IPS-NIHi11 (cell line): ENCODE data around the gene CCDC89.
A peak's percentile ranks its signal among the peaks of the same experiment; 100 is the strongest.

Source experiments
- DNase-seq: peaks from one replicate; pipeline ENCODE4 v3.0.0; 2012; ENCODE audit warnings: mixed read lengths, low spot score

CCDC89 gene

GRCh38 chr11:85685820-85686459 lies at the start of gene CCDC89:
Gene CCDC89, minus strand, starts transcription at chr11:85686195. Its CDS starts 65 bp downstream, at chr11:85686130.
- peak; percentile 59 for DNase-seq

- no peak for DNase-seq
Observed at GRCh38 chr11:85732965-85733364, 47.0 kb upstream of the CCDC89 start.

- no peak for DNase-seq
Observed at GRCh38 chr11:85726381-85726780, 40.4 kb upstream of the CCDC89 start.

GRCh38 chr11:85725510-85726258 lies 39.7 kb upstream of the CCDC89 start:
- peak; percentile 14 for DNase-seq

GRCh38 chr11:85724748-85725465 lies 38.9 kb upstream of the CCDC89 start:
- no peak for DNase-seq

- no peak for DNase-seq
Observed at GRCh38 chr11:85723088-85723487, 37.1 kb upstream of the CCDC89 start.

- no peak for DNase-seq
Observed at GRCh38 chr11:85721191-85721590, 35.2 kb upstream of the CCDC89 start.

GRCh38 chr11:85718991-85719807 lies 33.2 kb upstream of the CCDC89 start:
- peak; percentile 61 for DNase-seq

- no peak for DNase-seq
Observed at GRCh38 chr11:85718126-85718943, 32.3 kb upstream of the CCDC89 start.

GRCh38 chr11:85717429-85717828 lies 31.4 kb upstream of the CCDC89 start:
- no peak for DNase-seq

GRCh38 chr11:85712953-85713352 lies 27.0 kb upstream of the CCDC89 start:
- DNase-seq, result no peak

GRCh38 chr11:85710917-85711316 lies 24.9 kb upstream of the CCDC89 start:
- DNase-seq, result no peak

- DNase-seq, result no peak
Observed at GRCh38 chr11:85709941-85710702, 24.1 kb upstream of the CCDC89 start.

GRCh38 chr11:85705800-85706199 lies 19.8 kb upstream of the CCDC89 start:
- no peak for DNase-seq

GRCh38 chr11:85704967-85705366 lies 19.0 kb upstream of the CCDC89 start:
- no peak for DNase-seq

GRCh38 chr11:85699957-85700741 lies 14.2 kb upstream of the CCDC89 start:
- DNase-seq, result no peak

- DNase-seq, result no peak
Observed at GRCh38 chr11:85698195-85698594, 12.2 kb upstream of the CCDC89 start.

- no peak for DNase-seq
Observed at GRCh38 chr11:85697747-85698146, 11.8 kb upstream of the CCDC89 start.

GRCh38 chr11:85695546-85695945 lies 9.6 kb upstream of the CCDC89 start:
- DNase-seq, result no peak
